B cell (primary cell): ENCODE results near the gene CNBP.

Experiments
- CTCF ChIP-seq: fragments of 200-600 bp; IDR thresholded peaks from one replicate; pipeline ENCODE4 v1.8.0; 2022; ENCODE audit warnings: antibody characterized with exemption, mild to moderate bottlenecking
- EZH2 ChIP-seq: IDR thresholded peaks from 2 replicates; pipeline ENCODE4 v1.6.1; 2012; ENCODE audit warnings: borderline replicate concordance, low read depth, mild to moderate bottlenecking, moderate library complexity, low read length; ENCODE audit not compliant: insufficient read depth, poor library complexity, severe bottlenecking

- TF ChIP-seq CTCF (no peak), EZH2 (no peak)
Measured at GRCh38 chr3:129176051-129176450, 7.6 kb downstream of the CNBP start.
